ENCODE data around the gene IFITM5.
"Not testable (repeated sequence)": the region's sequence is repeated elsewhere in the genome, so short reads cannot be mapped to it uniquely, and the experiment has no call there.

Gene IFITM5

GRCh38 chr11:326842-327580, 27.7 kb upstream of the IFITM5 start:
- H3K36me3 ChIP-seq (ENCODE audit: insufficient read depth, low read length), result no peaks in the 10 kb centered on the region
- H3K4me1 ChIP-seq (ENCODE audit: insufficient read depth, low read length), result peaks cover 11% of the 10 kb centered on the region
- H3K9ac ChIP-seq (ENCODE audit: low read depth, low read length), result peak overlapping the region; percentile 26; the same call in 1 of the 2 replicates
- no peaks in the 10 kb centered on the region for H3K9me3 ChIP-seq (ENCODE audit: insufficient read depth, low read depth, low read length)
- 90% methylated on average over 19 of the region's 19 CpGs for WGBS
- no peaks in the 10 kb centered on the region for H3K27me3 ChIP-seq (ENCODE audit: insufficient read depth, low read length)
- no peak overlapping the region for H3K27ac ChIP-seq (ENCODE audit: low read depth, low read length)
- H3K4me3 ChIP-seq (ENCODE audit: low read length), result no peak overlapping the region

- H3K27ac ChIP-seq (ENCODE audit: low read depth, low read length), result no peak overlapping the region
- H3K9ac ChIP-seq (ENCODE audit: low read depth, low read length), result peak overlapping the region; percentile 26
- H3K9me3 ChIP-seq (ENCODE audit: insufficient read depth, low read depth, low read length), result no peaks in the 10 kb centered on the region
- peaks cover 11% of the 10 kb centered on the region for H3K4me1 ChIP-seq (ENCODE audit: insufficient read depth, low read length)
- 74% methylated on average over 6 of the region's 6 CpGs for WGBS
- H3K36me3 ChIP-seq (ENCODE audit: insufficient read depth, low read length), result no peaks in the 10 kb centered on the region
- H3K4me3 ChIP-seq (ENCODE audit: low read length), result no peak overlapping the region
- H3K27me3 ChIP-seq (ENCODE audit: insufficient read depth, low read length), result no peaks in the 10 kb centered on the region
Measured at GRCh38 chr11:326592-326841, 27.2 kb upstream of the IFITM5 start.

DNA sequence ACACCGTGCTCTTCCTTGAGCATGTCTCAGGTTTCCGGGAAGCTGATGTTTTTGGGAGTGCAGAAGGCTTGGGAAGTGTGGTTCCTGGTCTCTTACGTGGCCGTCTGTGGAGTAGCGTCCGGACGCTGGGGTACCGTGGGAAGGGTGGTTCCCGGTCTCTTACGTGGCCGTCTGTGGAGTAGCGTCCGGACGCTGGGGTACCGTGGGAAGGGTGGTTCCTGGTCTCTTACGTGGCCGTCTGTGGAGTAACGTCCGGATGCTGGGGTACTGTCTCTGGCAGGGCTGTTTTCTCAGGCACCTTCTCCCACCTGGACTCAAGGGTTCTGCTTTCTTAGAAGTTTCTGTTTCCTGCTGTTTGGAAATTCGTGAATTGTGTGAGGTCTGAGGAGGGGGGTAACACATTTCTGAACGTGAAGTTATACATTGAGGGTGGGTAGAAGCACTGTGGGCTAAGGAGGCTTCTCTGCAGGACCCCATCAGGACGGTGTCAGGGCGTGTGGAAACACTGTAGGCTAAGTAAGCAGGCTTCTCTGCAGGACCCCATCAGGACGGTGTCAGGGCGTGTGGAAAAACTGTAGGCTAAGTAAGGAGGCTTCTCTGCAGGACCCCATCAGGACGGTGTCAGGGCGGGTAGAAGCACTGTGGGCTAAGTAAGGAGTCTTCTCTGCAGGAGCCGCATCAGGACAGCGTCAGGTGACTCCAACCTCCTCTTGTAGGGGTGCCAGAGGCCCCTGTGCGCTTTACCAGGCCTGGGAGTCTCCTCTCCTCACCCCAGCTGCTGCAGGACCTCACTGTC, 26.7 kb upstream of the IFITM5 start:
- no peaks in the 10 kb centered on the region for H3K36me3 ChIP-seq (ENCODE audit: insufficient read depth, low read length)
- peak overlapping the region; percentile 26; the same call in 1 of the 2 replicates for H3K9ac ChIP-seq (ENCODE audit: low read depth, low read length)
- H3K9me3 ChIP-seq (ENCODE audit: insufficient read depth, low read depth, low read length), result no peaks in the 10 kb centered on the region
- H3K27me3 ChIP-seq (ENCODE audit: insufficient read depth, low read length), result no peaks in the 10 kb centered on the region
- H3K4me1 ChIP-seq (ENCODE audit: insufficient read depth, low read length), result peaks cover 11% of the 10 kb centered on the region
- 85% methylated on average over 30 of the region's 30 CpGs for whole genome bisulfite sequencing
- H3K4me3 ChIP-seq (ENCODE audit: low read length), result no peak overlapping the region
- no peak overlapping the region for H3K27ac ChIP-seq (ENCODE audit: low read depth, low read length)

DNA sequence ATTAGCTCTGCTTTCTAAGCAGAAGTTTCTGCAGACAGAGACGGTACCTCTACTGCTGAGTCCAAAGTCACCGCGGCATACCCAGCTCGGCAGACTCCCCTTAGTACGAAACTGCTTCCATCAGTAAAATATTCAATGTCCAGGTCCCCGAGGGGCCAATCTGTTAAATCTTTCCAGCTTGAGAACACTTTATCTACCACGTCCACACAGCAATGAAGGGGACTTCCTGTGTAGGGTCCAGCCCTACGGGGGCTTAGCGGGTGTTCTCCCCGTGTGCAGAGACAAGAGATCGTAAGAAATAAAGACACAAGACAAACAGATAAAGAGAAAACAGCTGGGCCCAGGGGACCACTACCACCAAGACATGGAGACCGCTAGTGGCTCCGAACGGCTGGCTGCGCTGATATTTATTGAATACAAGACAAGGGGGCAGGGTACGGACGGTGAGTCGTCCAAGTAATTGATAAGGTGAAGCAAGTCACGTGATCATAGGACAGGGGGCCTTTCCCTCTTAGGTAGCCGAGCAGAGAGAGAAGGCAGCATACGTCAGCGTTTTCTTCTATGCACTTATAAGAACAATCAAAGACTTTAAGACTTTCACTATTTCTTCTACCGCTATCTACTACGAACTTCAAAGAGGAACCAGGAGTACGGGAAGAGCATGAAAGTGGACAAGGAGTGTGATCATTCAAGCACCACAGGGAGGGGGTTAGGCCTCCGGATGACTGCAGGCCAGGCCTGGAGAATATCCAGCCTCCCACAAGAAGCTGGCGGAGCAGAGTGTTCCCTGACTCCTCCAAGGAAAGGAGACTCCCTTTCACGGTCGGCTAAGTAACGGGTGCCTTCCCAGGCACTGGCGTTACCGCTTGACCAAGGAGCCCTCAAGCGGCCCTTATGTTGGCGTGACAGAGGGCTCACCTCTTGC, 25.5 kb upstream of the IFITM5 start:
- H3K4me1 ChIP-seq (ENCODE audit: insufficient read depth, low read length), result peaks cover 11% of the 10 kb centered on the region
- not testable (repeated sequence) for H3K9me3 ChIP-seq (ENCODE audit: insufficient read depth, low read depth, low read length); H3K27ac ChIP-seq (ENCODE audit: low read depth, low read length); H3K27me3 ChIP-seq (ENCODE audit: insufficient read depth, low read length); H3K4me3 ChIP-seq (ENCODE audit: low read length); H3K9ac ChIP-seq (ENCODE audit: low read depth, low read length); H3K36me3 ChIP-seq (ENCODE audit: insufficient read depth, low read length)
- 78% methylated on average over 24 of the region's 34 CpGs for WGBS

GRCh38 chr11:324156-324555, 24.8 kb upstream of the IFITM5 start:
- H3K4me3 ChIP-seq (ENCODE audit: low read length), result no peak overlapping the region
- H3K36me3 ChIP-seq (ENCODE audit: insufficient read depth, low read length), result no peaks in the 10 kb centered on the region
- H3K27ac ChIP-seq (ENCODE audit: low read depth, low read length), result no peak overlapping the region
- peaks cover 11% of the 10 kb centered on the region for H3K4me1 ChIP-seq (ENCODE audit: insufficient read depth, low read length)
- H3K9me3 ChIP-seq (ENCODE audit: insufficient read depth, low read depth, low read length), result no peaks in the 10 kb centered on the region
- H3K9ac ChIP-seq (ENCODE audit: low read depth, low read length), result no peak overlapping the region
- H3K27me3 ChIP-seq (ENCODE audit: insufficient read depth, low read length), result no peaks in the 10 kb centered on the region
- 69% methylated on average over 11 of the region's 11 CpGs for WGBS

DNA sequence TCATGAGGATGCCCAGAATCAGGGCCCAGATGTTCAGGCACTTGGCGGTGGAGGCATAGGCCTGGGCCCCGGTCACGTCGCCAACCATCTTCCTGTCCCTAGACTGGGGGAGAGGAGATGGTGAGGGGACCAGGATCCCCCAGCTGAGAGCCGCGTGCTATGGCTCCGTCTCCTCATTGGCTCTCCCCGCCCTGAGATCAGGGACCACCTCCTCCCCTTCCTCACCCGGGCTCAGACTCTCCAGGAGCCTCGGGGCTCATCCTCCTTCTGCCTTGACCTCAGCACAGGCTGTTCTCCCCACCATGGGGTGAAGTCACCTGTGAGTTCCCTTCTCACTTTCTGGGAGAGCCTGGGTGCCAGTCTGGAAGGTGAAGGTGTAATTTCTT, 20.6 kb upstream of the IFITM5 start:
- H3K27ac ChIP-seq (ENCODE audit: low read depth, low read length), result not testable (repeated sequence)
- no CpG with 5 or more reads among the region's 10 CpGs for WGBS
- peak overlapping the region; percentile 62 for H3K4me3 ChIP-seq (ENCODE audit: low read length)

DNA sequence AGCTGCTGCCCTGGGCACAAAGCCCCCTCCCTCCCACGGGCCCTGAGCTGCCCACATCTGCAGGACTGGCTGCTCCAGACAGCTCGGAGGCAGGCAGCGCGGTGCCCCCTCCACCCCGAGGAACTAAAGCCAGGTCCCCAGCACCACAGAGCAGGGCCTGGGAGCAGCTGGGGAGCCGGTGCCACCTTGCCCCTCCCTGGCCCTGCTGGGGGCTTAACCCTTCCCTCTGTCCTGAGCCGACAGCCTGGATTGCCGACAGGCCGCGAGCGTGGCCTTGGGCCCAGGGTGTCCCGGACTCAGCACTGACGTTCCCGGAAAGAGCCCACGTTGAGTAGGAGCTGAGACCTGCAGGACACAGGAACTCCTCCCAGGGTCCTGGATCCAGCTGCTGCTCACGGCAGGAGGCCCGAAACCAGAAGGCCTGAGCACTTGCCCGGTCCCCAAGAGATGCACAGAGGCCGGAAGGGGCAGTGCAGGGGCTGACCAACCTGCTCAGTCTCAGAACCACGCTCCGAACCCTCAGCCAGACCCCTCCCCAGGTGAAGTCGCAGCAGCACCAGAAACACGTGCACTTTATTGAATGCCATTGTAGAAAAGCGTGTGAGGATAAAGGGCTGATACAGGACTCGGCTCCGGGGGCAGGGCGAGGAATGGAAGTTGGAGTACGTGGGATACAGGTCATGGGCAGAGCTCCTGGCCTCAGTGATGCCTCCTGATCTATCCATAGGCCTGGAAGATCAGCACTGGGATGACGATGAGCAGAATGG, 20.0 kb upstream of the IFITM5 start:
- H3K27ac ChIP-seq (ENCODE audit: low read depth, low read length); H3K9me3 ChIP-seq (ENCODE audit: insufficient read depth, low read depth, low read length); H3K36me3 ChIP-seq (ENCODE audit: insufficient read depth, low read length); H3K9ac ChIP-seq (ENCODE audit: low read depth, low read length): not testable (repeated sequence)
- Histone ChIP-seq H3K27me3 (ENCODE audit: insufficient read depth, low read length) (peaks cover 28% of the 10 kb centered on the region), H3K4me1 (ENCODE audit: insufficient read depth, low read length) (peaks cover 18% of the 10 kb centered on the region), H3K4me3 (ENCODE audit: low read length) (peak overlapping the region; percentile 37)
- WGBS, result 21% methylated on average over 19 of the region's 29 CpGs

More for the DNA sequence above, 20.6 kb upstream of the IFITM5 start:
- H3K9ac ChIP-seq (ENCODE audit: low read depth, low read length); H3K36me3 ChIP-seq (ENCODE audit: insufficient read depth, low read length); H3K9me3 ChIP-seq (ENCODE audit: insufficient read depth, low read depth, low read length): not testable (repeated sequence)
- Histone ChIP-seq H3K4me1 (ENCODE audit: insufficient read depth, low read length) (peaks cover 22% of the 10 kb centered on the region), H3K27me3 (ENCODE audit: insufficient read depth, low read length) (peaks cover 28% of the 10 kb centered on the region)

- WGBS, result 6% methylated on average over 7 of the region's 79 CpGs
- not testable (repeated sequence) for H3K27ac ChIP-seq (ENCODE audit: low read depth, low read length); H3K9me3 ChIP-seq (ENCODE audit: insufficient read depth, low read depth, low read length); H3K36me3 ChIP-seq (ENCODE audit: insufficient read depth, low read length); H3K9ac ChIP-seq (ENCODE audit: low read depth, low read length)
- peak overlapping the region; percentile 37 for H3K4me3 ChIP-seq (ENCODE audit: low read length)
- H3K4me1 ChIP-seq (ENCODE audit: insufficient read depth, low read length), result peaks cover 15% of the 10 kb centered on the region
- peaks cover 28% of the 10 kb centered on the region for H3K27me3 ChIP-seq (ENCODE audit: insufficient read depth, low read length)
Measured at GRCh38 chr11:318405-319120, 19.2 kb upstream of the IFITM5 start.

DNA sequence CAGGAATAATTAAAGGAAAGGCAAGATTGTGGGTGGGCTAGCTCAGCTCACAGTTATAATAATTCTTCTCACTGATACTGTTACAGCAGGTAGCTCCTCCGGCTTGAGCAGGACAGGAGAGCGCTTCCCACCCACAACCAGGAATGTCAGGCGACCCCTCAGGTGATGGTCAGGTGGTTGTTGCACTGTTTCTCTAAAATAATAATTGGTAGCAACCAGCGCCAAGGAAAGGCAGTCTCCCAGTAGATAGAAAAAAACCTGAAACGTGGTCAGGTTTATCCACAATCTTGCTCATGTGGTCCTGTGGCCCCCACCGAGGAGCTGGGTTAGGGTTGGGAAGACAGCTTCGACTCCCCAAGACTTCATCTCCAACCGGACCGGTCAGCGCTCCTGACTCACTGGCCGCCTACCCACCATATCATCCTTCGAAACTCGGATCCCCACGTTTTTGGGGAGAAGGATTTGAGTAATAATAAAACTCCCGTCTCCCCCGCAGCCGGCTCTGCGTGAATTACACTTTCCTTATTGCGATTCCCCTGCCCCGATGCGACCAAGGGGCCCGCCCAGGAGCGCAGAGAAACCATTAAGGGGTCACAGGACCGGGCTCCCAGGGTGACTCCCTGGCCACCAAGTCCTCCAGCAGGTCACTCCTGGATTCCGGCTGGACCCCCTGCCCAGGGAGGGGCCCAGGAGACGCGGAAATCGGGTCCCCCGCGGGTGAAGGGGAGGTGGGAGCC, 18.5 kb upstream of the IFITM5 start:
- Histone ChIP-seq H3K9ac (ENCODE audit: low read depth, low read length) (peak overlapping the region; percentile 47), H3K27me3 (ENCODE audit: insufficient read depth, low read length) (peaks cover 28% of the 10 kb centered on the region), H3K4me3 (ENCODE audit: low read length) (peak overlapping the region; percentile 67), H3K4me1 (ENCODE audit: insufficient read depth, low read length) (peaks cover 23% of the 10 kb centered on the region), H3K27ac (ENCODE audit: low read depth, low read length) (peak overlapping the region; percentile 84)
- WGBS, result 3% methylated on average over 14 of the region's 30 CpGs
- not testable (repeated sequence) for H3K9me3 ChIP-seq (ENCODE audit: insufficient read depth, low read depth, low read length); H3K36me3 ChIP-seq (ENCODE audit: insufficient read depth, low read length)

DNA sequence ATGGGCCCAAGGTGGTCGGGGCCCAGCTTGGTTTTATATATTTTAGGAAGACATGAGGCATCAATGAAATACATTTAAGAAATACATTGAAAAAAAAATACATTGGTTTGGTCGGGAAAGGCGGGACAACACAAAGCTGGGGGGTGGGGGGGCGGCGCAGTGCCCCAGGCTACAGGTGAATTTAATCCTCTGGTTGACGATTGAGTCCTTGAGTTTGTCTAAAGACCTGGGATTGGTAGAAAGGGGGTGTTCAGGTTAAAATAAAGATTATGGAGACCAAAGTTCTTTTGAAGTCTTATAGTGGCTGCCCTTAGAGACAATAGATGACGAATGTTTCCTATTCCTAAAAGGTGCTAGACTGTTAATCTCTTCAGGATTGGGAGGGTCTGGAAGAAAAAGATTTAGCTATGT, 17.6 kb upstream of the IFITM5 start:
- Histone ChIP-seq H3K9me3 (ENCODE audit: insufficient read depth, low read depth, low read length) (no peaks in the 10 kb centered on the region), H3K36me3 (ENCODE audit: insufficient read depth, low read length) (peaks cover 7% of the 10 kb centered on the region; the same call in 1 of the 2 replicates), H3K27me3 (ENCODE audit: insufficient read depth, low read length) (peaks cover 30% of the 10 kb centered on the region), H3K4me1 (ENCODE audit: insufficient read depth, low read length) (peaks cover 31% of the 10 kb centered on the region), H3K9ac (ENCODE audit: low read depth, low read length) (peak overlapping the region; percentile 73), H3K27ac (ENCODE audit: low read depth, low read length) (peak overlapping the region; percentile 84; the same call in 1 of the 2 replicates), H3K4me3 (ENCODE audit: low read length) (peak overlapping the region; percentile 67)
- 4% methylated on average over 7 of the region's 7 CpGs for WGBS
